Body of pancreas (tissue), 4 donors: ENCODE results near the gene GNAT2.

Experiments used
- CTCF ChIP-seq, 7 experiments: fragments of 450-650 bp in 4 of 7; fragments of 200-600 bp in 3 of 7; sonication (generic) in 3 of 7; IDR thresholded peaks; one replicate each; pipeline ENCODE4 v1.5.1; 2016 to 2019; ENCODE audit warnings: antibody characterized with exemption in 7 of 7
- POLR2A ChIP-seq, 3 donors: fragments of 450-650 bp; IDR thresholded peaks; one replicate each; pipeline ENCODE4 v1.6.1; 2016; ENCODE audit warnings: antibody characterized with exemption in 3 of 3, mild to moderate bottlenecking in 2 of 3

GRCh38 chr1:109579491-109579890 lies 39.9 kb downstream of the GNAT2 start:
- TF ChIP-seq CTCF (IDR thresholded peaks at IDR 0.05) (no peak), POLR2A (IDR thresholded peaks at IDR 0.05) (no peak)
